T-helper 17 cell (primary cell): ENCODE data around the gene BMS1. TPM values are rescaled to one million over a fixed set of nuclear protein-coding genes. Genes with fewer than 3 reads are reported as not detected.
A peak's percentile ranks its signal among the peaks of the same experiment; 100 is the strongest.
"Not testable (repeated sequence)": the region's sequence is repeated elsewhere in the genome, so short reads cannot be mapped to it uniquely, and the experiment has no call there.

Source experiments
- ATAC-seq: fragments of 150-1000 bp; cut with Tn5 transposase; 2 replicates; pipeline ENCODE4 v1.10.0; 2021; ENCODE audit warnings: mild to moderate bottlenecking, moderate library complexity
- DNase-seq, 3 donors: peaks; one replicate each; pipeline versions ENCODE4 v3.0.0 to v3.0.0-alpha.2; 2020 to 2021
- H3K9me3 ChIP-seq: one replicate; pipeline ENCODE4 v1.7.0; 2013; ENCODE audit warnings: low read length, mild to moderate bottlenecking; ENCODE audit not compliant: control insufficient read depth, poor library complexity, severe bottlenecking
- H3K27ac Mint-ChIP-seq: one replicate; pipeline ENCODE4 v1.8.0; 2022; ENCODE audit warnings: mild to moderate bottlenecking, moderate library complexity, mixed read lengths
- H3K27me3 Mint-ChIP-seq: one replicate; pipeline ENCODE4 v1.8.0; 2022; ENCODE audit warnings: mixed read lengths
- H3K36me3 Mint-ChIP-seq: one replicate; pipeline ENCODE4 v1.8.0; 2022; ENCODE audit warnings: low read depth, mixed read lengths
- H3K4me1 Mint-ChIP-seq: one replicate; pipeline ENCODE4 v1.8.0; 2022; ENCODE audit warnings: mild to moderate bottlenecking, mixed read lengths
- H3K4me3 Mint-ChIP-seq: one replicate; pipeline ENCODE4 v1.8.0; 2022; ENCODE audit warnings: mild to moderate bottlenecking, moderate library complexity, mixed read lengths
- total RNA-seq, 4 donors: library from RNA in 2 of 4; stranded (reverse) in 2 of 4; gene quantifications; one replicate each; pipeline ENCODE4 v1.2.3 and lab custom pipeline; 2022 to 2026

BMS1 gene
- 10 to 100 TPM; 13.0 to 14.2 TPM for total RNA-seq
- total RNA-seq (lab: John Stamatoyannopoulos, UW) = 70.4 to 145 reads per million in 2 donors

- DNase-seq (peak; percentile 59 to 83 (median 72)), ATAC-seq (peak; percentile 94)
- peaks cover 6% of the 10 kb centered on the region for H3K27me3 Mint-ChIP-seq
- H3K4me1 Mint-ChIP-seq = peaks cover 8% of the 10 kb centered on the region
- H3K27ac Mint-ChIP-seq = peak within 1 kb of the TSS; percentile 98
- no peaks in the 10 kb centered on the region for H3K9me3 ChIP-seq
- H3K4me3 Mint-ChIP-seq = peak within 1 kb of the TSS; percentile 100
- H3K36me3 Mint-ChIP-seq = peaks cover 8% of the 10 kb centered on the region
These were observed at the start of gene BMS1 for GRCh38 chr10:42782446-42783180. BMS1 (plus strand) TSS chr10:42782795; CDS start chr10:42784395, 1,600 bp downstream.

- peaks cover 44% of the 10 kb centered on the region for H3K27me3 Mint-ChIP-seq
- H3K9me3 ChIP-seq = no peaks in the 10 kb centered on the region
- H3K36me3 Mint-ChIP-seq = no peaks in the 10 kb centered on the region
- no peak overlapping the region for H3K4me3 Mint-ChIP-seq
- DNase-seq (no peak), ATAC-seq (no peak)
- H3K4me1 Mint-ChIP-seq = no peaks in the 10 kb centered on the region
- H3K27ac Mint-ChIP-seq = no peak overlapping the region
These were observed 48.1 kb upstream of the BMS1 start for GRCh38 chr10:42734536-42734935.

GRCh38 chr10:42738679-42739078 is 43.9 kb upstream of the BMS1 start:
- peaks cover 3% of the 10 kb centered on the region for H3K36me3 Mint-ChIP-seq
- no peak overlapping the region for H3K4me3 Mint-ChIP-seq
- ATAC-seq = no peak
- H3K27me3 Mint-ChIP-seq = peaks cover 23% of the 10 kb centered on the region
- no peak for DNase-seq
- no peak overlapping the region for H3K27ac Mint-ChIP-seq
- peaks cover 3% of the 10 kb centered on the region for H3K9me3 ChIP-seq
- H3K4me1 Mint-ChIP-seq = no peaks in the 10 kb centered on the region

- not testable (repeated sequence) for H3K27ac Mint-ChIP-seq, ATAC-seq, H3K9me3 ChIP-seq, H3K4me3 Mint-ChIP-seq, H3K4me1 Mint-ChIP-seq, DNase-seq, H3K36me3 Mint-ChIP-seq
- peaks cover 32% of the 10 kb centered on the region for H3K27me3 Mint-ChIP-seq
These were observed 41.1 kb upstream of the BMS1 start for GRCh38 chr10:42741536-42741935.

- H3K36me3 Mint-ChIP-seq = peaks cover 3% of the 10 kb centered on the region
- H3K9me3 ChIP-seq = peaks cover 3% of the 10 kb centered on the region
- H3K27me3 Mint-ChIP-seq = peaks cover 21% of the 10 kb centered on the region
- ATAC-seq = no peak
- H3K27ac Mint-ChIP-seq = no peak overlapping the region
- no peak overlapping the region for H3K4me3 Mint-ChIP-seq
- DNase-seq = no peak
- no peaks in the 10 kb centered on the region for H3K4me1 Mint-ChIP-seq
These were observed 38.9 kb upstream of the BMS1 start for GRCh38 chr10:42743697-42744096.

- DNase-seq (no peak), ATAC-seq (no peak)
- peaks cover 3% of the 10 kb centered on the region for H3K9me3 ChIP-seq
- no peaks in the 10 kb centered on the region for H3K4me1 Mint-ChIP-seq
- H3K27ac Mint-ChIP-seq = no peak overlapping the region
- peaks cover 25% of the 10 kb centered on the region for H3K27me3 Mint-ChIP-seq
- H3K36me3 Mint-ChIP-seq = peaks cover 3% of the 10 kb centered on the region
- no peak overlapping the region for H3K4me3 Mint-ChIP-seq
These were observed 38.4 kb upstream of the BMS1 start for GRCh38 chr10:42744134-42744701.

- peak; percentile 79 for ATAC-seq
- H3K27me3 Mint-ChIP-seq = peaks cover 60% of the 10 kb centered on the region
- no peak overlapping the region for H3K27ac Mint-ChIP-seq
- peaks cover 3% of the 10 kb centered on the region for H3K36me3 Mint-ChIP-seq
- H3K4me1 Mint-ChIP-seq = peaks cover 7% of the 10 kb centered on the region
- H3K9me3 ChIP-seq = no peaks in the 10 kb centered on the region
- H3K4me3 Mint-ChIP-seq = peak overlapping the region; percentile 88
- peak; percentile 38 to 63 (median 41) for DNase-seq
These were observed 29.5 kb upstream of the BMS1 start for GRCh38 chr10:42753126-42753506.

- H3K9me3 ChIP-seq = no peaks in the 10 kb centered on the region
- peaks cover 7% of the 10 kb centered on the region for H3K4me1 Mint-ChIP-seq
- no peak overlapping the region for H3K27ac Mint-ChIP-seq
- DNase-seq (no peak), ATAC-seq (peak; percentile 22)
- peak overlapping the region; percentile 88 for H3K4me3 Mint-ChIP-seq
- H3K27me3 Mint-ChIP-seq = peaks cover 58% of the 10 kb centered on the region
- peaks cover 3% of the 10 kb centered on the region for H3K36me3 Mint-ChIP-seq
These were observed 29.0 kb upstream of the BMS1 start for GRCh38 chr10:42753507-42754154.

GRCh38 chr10:42754155-42755027 is 28.2 kb upstream of the BMS1 start:
- no peaks in the 10 kb centered on the region for H3K9me3 ChIP-seq
- Mint-ChIP-seq H3K27ac (no peak overlapping the region), H3K4me3 (peak overlapping the region; percentile 88), H3K4me1 (peaks cover 7% of the 10 kb centered on the region), H3K27me3 (peaks cover 53% of the 10 kb centered on the region), H3K36me3 (peaks cover 3% of the 10 kb centered on the region)
- peak; percentile 60 for ATAC-seq
- no peak for DNase-seq

GRCh38 chr10:42755028-42755451 is 27.6 kb upstream of the BMS1 start:
- peaks cover 7% of the 10 kb centered on the region for H3K4me1 Mint-ChIP-seq
- ATAC-seq (no peak), DNase-seq (no peak)
- H3K27me3 Mint-ChIP-seq = peaks cover 53% of the 10 kb centered on the region
- no peak overlapping the region for H3K27ac Mint-ChIP-seq
- peak overlapping the region; percentile 77 for H3K4me3 Mint-ChIP-seq
- no peaks in the 10 kb centered on the region for H3K9me3 ChIP-seq
- peaks cover 3% of the 10 kb centered on the region for H3K36me3 Mint-ChIP-seq

- ATAC-seq (no peak), DNase-seq (no peak)
- Mint-ChIP-seq H3K27me3 (peaks cover 55% of the 10 kb centered on the region), H3K4me3 (peak overlapping the region; percentile 77), H3K4me1 (peaks cover 7% of the 10 kb centered on the region), H3K36me3 (peaks cover 3% of the 10 kb centered on the region), H3K27ac (no peak overlapping the region)
- no peaks in the 10 kb centered on the region for H3K9me3 ChIP-seq
These were observed 27.0 kb upstream of the BMS1 start for GRCh38 chr10:42755556-42756093.

- no peaks in the 10 kb centered on the region for H3K4me1 Mint-ChIP-seq
- DNase-seq (no peak), ATAC-seq (no peak)
These were observed 14.7 kb upstream of the BMS1 start for GRCh38 chr10:42767906-42768305.

More at GRCh38 chr10:42767906-42768305, 14.7 kb upstream of the BMS1 start:
- peak overlapping the region; percentile 19 for H3K27ac Mint-ChIP-seq
- H3K9me3 ChIP-seq = no peaks in the 10 kb centered on the region
- H3K36me3 Mint-ChIP-seq = no peaks in the 10 kb centered on the region
- H3K4me3 Mint-ChIP-seq = no peak overlapping the region
- H3K27me3 Mint-ChIP-seq = peaks cover 53% of the 10 kb centered on the region
